GM18520 (cell line): Measurements from ENCODE around the gene DDX1.
"Not testable (repeated sequence)": the region's sequence is repeated elsewhere in the genome, so short reads cannot be mapped to it uniquely, and the experiment has no call there.

Source experiments
- ATAC-seq: cut with Tn5 transposase; IDR thresholded peaks from one replicate; pipeline ENCODE4 v1.9.1; 2021; ENCODE audit not compliant: unreplicated experiment

Gene DDX1

GRCh38 chr2:15672961-15673918 lies 81.6 kb downstream of the DDX1 start:
- no peak for ATAC-seq

- ATAC-seq = no peak
Observed at GRCh38 chr2:15673919-15674636, 82.4 kb downstream of the DDX1 start.

GRCh38 chr2:15674637-15675455 lies 83.2 kb downstream of the DDX1 start:
- ATAC-seq = no peak

- ATAC-seq = no peak
Observed at GRCh38 chr2:15675456-15676195, 84.0 kb downstream of the DDX1 start.

GRCh38 chr2:15677141-15677843 lies 85.6 kb downstream of the DDX1 start:
- no peak for ATAC-seq

- no peak for ATAC-seq
Observed at GRCh38 chr2:15678346-15678745, 86.7 kb downstream of the DDX1 start.

- no peak for ATAC-seq
Observed at GRCh38 chr2:15678909-15679308, 87.2 kb downstream of the DDX1 start.

GRCh38 chr2:15679386-15679924 lies 87.8 kb downstream of the DDX1 start:
- ATAC-seq = no peak

GRCh38 chr2:15680132-15680531 lies 88.5 kb downstream of the DDX1 start:
- ATAC-seq = not testable (repeated sequence)
